Spleen (tissue), 11 donors: ENCODE data around the gene DPM3. TPM values are rescaled to one million over a fixed set of nuclear protein-coding genes. Genes with fewer than 3 reads are reported as not detected.
"Not testable (repeated sequence)": the region's sequence is repeated elsewhere in the genome, so short reads cannot be mapped to it uniquely, and the experiment has no call there.

Experiments
- DNase-seq: peaks from one replicate; pipeline ENCODE4 v3.0.0-alpha.2; 2020
- H3K27ac ChIP-seq, 8 donors: fragments of 200-600 bp; sonication (generic) in 7 of 8; 1 replicate in 4 of 8; 2 replicates in 4 of 8; pipeline versions ENCODE4 v1.5.0 to v1.8.0; 2016 to 2021; ENCODE audit warnings: inconsistent platforms in 4 of 8, mild to moderate bottlenecking in 4 of 8, moderate library complexity in 1 of 8
- H3K27me3 ChIP-seq, 7 donors: fragments of 200-600 bp; sonication (generic) in 6 of 7; replicated peaks in 1 of 7; 1 replicate in 4 of 7; 2 replicates in 3 of 7; pipeline versions ENCODE4 v1.5.0 to v1.8.0; 2016 to 2021; ENCODE audit warnings: inconsistent platforms in 3 of 7, mild to moderate bottlenecking in 1 of 7
- H3K36me3 ChIP-seq, 6 donors: fragments of 200-600 bp; sonication (generic) in 5 of 6; 1 replicate in 4 of 6; 2 replicates in 2 of 6; pipeline versions ENCODE4 v1.5.0 to v1.8.0; 2016 to 2021; ENCODE audit warnings: inconsistent platforms in 2 of 6
- H3K4me1 ChIP-seq, 6 donors: fragments of 200-600 bp; sonication (generic) in 5 of 6; 1 replicate in 3 of 6; 2 replicates in 3 of 6; pipeline versions ENCODE4 v1.5.0 to v1.8.0; 2016 to 2021; ENCODE audit warnings: inconsistent platforms in 3 of 6
- H3K4me3 ChIP-seq, 8 donors: fragments of 200-600 bp; sonication (generic) in 7 of 8; 1 replicate in 4 of 8; 2 replicates in 4 of 8; pipeline versions ENCODE4 v1.5.0 to v1.8.0; 2016 to 2021; ENCODE audit warnings: inconsistent platforms in 4 of 8, mild to moderate bottlenecking in 4 of 8, moderate library complexity in 2 of 8
- H3K9me3 ChIP-seq, 8 donors: fragments of 200-600 bp; sonication (generic) in 7 of 8; 1 replicate in 4 of 8; 2 replicates in 4 of 8; pipeline versions ENCODE4 v1.5.0 to v1.8.0; 2016 to 2021; ENCODE audit warnings: inconsistent platforms in 4 of 8
- CTCF ChIP-seq, 11 experiments: fragments of 200-600 bp in 7 of 11; fragments of 450-650 bp in 4 of 11; sonication (generic) in 4 of 11; IDR thresholded peaks in 8 of 11; conservative IDR thresholded peaks in 3 of 11; 1 replicate in 7 of 11; 2 replicates in 4 of 11; pipeline versions ENCODE4 v1.4.0 to v1.8.0; 2016 to 2021; ENCODE audit warnings: antibody characterized with exemption in 11 of 11, inconsistent platforms in 4 of 11, mild to moderate bottlenecking in 1 of 11
- POLR2A ChIP-seq, 3 donors: fragments of 450-650 bp; IDR thresholded peaks; one replicate each; pipeline ENCODE4 v1.5.1; 2017; ENCODE audit warnings: antibody characterized with exemption in 3 of 3, mild to moderate bottlenecking in 1 of 3
- POLR2AphosphoS5 ChIP-seq, 3 donors: sonication (generic); formaldehyde crosslinking; IDR thresholded peaks; one replicate each; pipeline ENCODE4 v1.5.1; 2017; ENCODE audit warnings: antibody characterized with exemption in 3 of 3
- WGBS, 5 donors: extraction: QIAGEN DNeasy Blood & Tissue Kit in 3 of 5; methylation state at CpG; one replicate each; pipeline versions ENCODE4 v1.1.5 to v1.1.7; 2013 to 2018; 5-methylcytosine and 5-hydroxymethylcytosine counted together
- intact Hi-C: fragments of 100-400 bp; cut with DNase I; formaldehyde crosslinking; loops from one replicate; pipeline ENCODE4 v1.15.0; 2023; ENCODE audit warnings: low total_unique reads
- polyA plus RNA-seq, 3 donors: library from polyadenylated mRNA; stranded (reverse); fragments of 200-250 nt; gene quantifications; one replicate each; pipeline ENCODE4 v1.2.1, GENCODE V29; 2013
- total RNA-seq, 7 donors: library from RNA; depleted of rRNA in 3 of 7; stranded (reverse); fragments of >200 nt in 3 of 7; fragmentation: NEBNext Ultra II Directional in 4 of 7; extraction: Animal tissue kit (Norgen Biotek cat#: 25700) in 4 of 7; gene quantifications; one replicate each; pipeline versions ENCODE4 v1.1.0 to v1.2.1, GENCODE V29; 2016 to 2021
- donor health status: healthy with polysubstance abuse.
- donor health status: DM: no; HTN: no; CAD: no; lungs with moderate emphysema.
- donor health status: DM: no; HTN: no; CAD: no.
- donor health status: Bipolar disorder and iron deficiency.
- donor health status: healthy.
- donor health status: DM: no; HTN: no; CAD: no.
- donor health status: DM: yes; HTN: yes; CAD: no.

DPM3 gene
- total and polyA plus RNA-seq, 10 donors: 25.0 to 262 (median 54.1) TPM

- DNase-seq: no peak
- no peak for TF ChIP-seq CTCF (IDR thresholded peaks at IDR 0.05 in 8 of 11, conservative IDR thresholded peaks at IDR 0.05 in 3 of 11)
- no peak for TF ChIP-seq POLR2A (IDR thresholded peaks at IDR 0.05)
- no peak for TF ChIP-seq POLR2AphosphoS5 (IDR thresholded peaks at IDR 0.05)
- Histone ChIP-seq H3K36me3 (no peaks in the 10 kb centered on the region), H3K4me3 (no peak overlapping the region), H3K9me3 (no peaks in the 10 kb centered on the region), H3K27ac (no peak overlapping the region), H3K4me1 (peaks cover 23 to 32% (median 30%) of the 10 kb centered on the region in 6 donors), H3K27me3 (peaks cover 0 to 47% (median 31%) of the 10 kb centered on the region in 7 donors)
- WGBS, 5 donors: 77 to 87% (median 81%) methylated on average over 4 of the region's 4 CpGs
- intact Hi-C loops: no loop called here
These were observed 16.5 kb downstream of the DPM3 start for GRCh38 chr1:155123801-155124200.

DNA sequence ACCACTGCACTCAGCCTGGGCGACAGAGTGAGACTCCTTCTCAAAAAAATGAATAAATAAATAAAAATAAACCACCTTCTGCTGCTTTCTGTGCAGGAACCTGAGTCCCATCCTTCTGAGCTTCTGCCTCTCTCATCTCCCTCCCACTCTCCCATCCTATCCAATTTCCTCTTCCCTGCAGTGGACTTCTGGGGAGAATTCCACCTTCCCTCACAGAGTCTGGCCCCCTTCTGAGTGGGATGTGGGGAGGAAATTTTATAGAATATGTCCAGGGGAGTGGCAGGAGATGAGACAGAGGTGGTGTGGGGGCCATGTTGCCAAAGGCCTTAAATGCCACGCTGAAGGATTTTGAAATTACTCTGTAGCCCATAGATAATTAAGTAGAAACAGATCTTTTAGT is 18.0 kb downstream of the DPM3 start:
- H3K9me3 ChIP-seq: no peaks in the 10 kb centered on the region
- H3K27me3 ChIP-seq: peaks cover 0 to 36% (median 16%) of the 10 kb centered on the region in 7 donors
- intact Hi-C loops: no loop called here
- TF ChIP-seq POLR2AphosphoS5 (IDR thresholded peaks at IDR 0.05) (no peak), POLR2A (IDR thresholded peaks at IDR 0.05) (no peak), CTCF (IDR thresholded peaks at IDR 0.05 in 8 of 11, conservative IDR thresholded peaks at IDR 0.05 in 3 of 11) (no peak)
- 66 to 95% (median 76%) methylated on average over 2 of the region's 2 CpGs for WGBS, 5 donors
- no peaks in the 10 kb centered on the region for H3K36me3 ChIP-seq
- no peak overlapping the region for H3K27ac ChIP-seq
- DNase-seq: no peak
- H3K4me3 ChIP-seq: no peak overlapping the region
- peaks cover 12 to 17% (median 15%) of the 10 kb centered on the region in 6 donors for H3K4me1 ChIP-seq

- no peaks in the 10 kb centered on the region for H3K9me3 ChIP-seq
- peaks cover 0 to 30% (median 5%) of the 10 kb centered on the region in 7 donors for H3K27me3 ChIP-seq
- TF ChIP-seq CTCF (IDR thresholded peaks at IDR 0.05 in 8 of 11, conservative IDR thresholded peaks at IDR 0.05 in 3 of 11): no peak
- no peak for TF ChIP-seq POLR2A (IDR thresholded peaks at IDR 0.05)
- TF ChIP-seq POLR2AphosphoS5 (IDR thresholded peaks at IDR 0.05): no peak
- H3K4me1 ChIP-seq: peaks cover 2 to 7% (median 5%) of the 10 kb centered on the region in 6 donors
- H3K4me3 ChIP-seq: no peak overlapping the region
- intact Hi-C loops: no loop called here
- WGBS, 5 donors: 84 to 98% (median 91%) methylated on average over 2 of the region's 2 CpGs
- DNase-seq: no peak
- no peaks in the 10 kb centered on the region for H3K36me3 ChIP-seq
- no peak overlapping the region for H3K27ac ChIP-seq
These were observed 19.1 kb downstream of the DPM3 start for GRCh38 chr1:155121249-155121648.

- H3K4me1 ChIP-seq: no peaks in the 10 kb centered on the region
- TF ChIP-seq POLR2AphosphoS5 (IDR thresholded peaks at IDR 0.05): no peak
- TF ChIP-seq POLR2A (IDR thresholded peaks at IDR 0.05): no peak
- TF ChIP-seq CTCF (IDR thresholded peaks at IDR 0.05 in 8 of 11, conservative IDR thresholded peaks at IDR 0.05 in 3 of 11): no peak
- H3K27me3 ChIP-seq: peaks cover 0 to 20% (median 0%) of the 10 kb centered on the region in 7 donors
- H3K27ac ChIP-seq: no peak overlapping the region
- no peaks in the 10 kb centered on the region for H3K36me3 ChIP-seq
- H3K9me3 ChIP-seq: no peaks in the 10 kb centered on the region
- 69 to 79% (median 74%) methylated on average over 6 of the region's 6 CpGs for WGBS, 5 donors
- no peak for DNase-seq
- H3K4me3 ChIP-seq: no peak overlapping the region
- intact Hi-C loops: no loop called here
These were observed 20.1 kb downstream of the DPM3 start for GRCh38 chr1:155120253-155120652.

DNA sequence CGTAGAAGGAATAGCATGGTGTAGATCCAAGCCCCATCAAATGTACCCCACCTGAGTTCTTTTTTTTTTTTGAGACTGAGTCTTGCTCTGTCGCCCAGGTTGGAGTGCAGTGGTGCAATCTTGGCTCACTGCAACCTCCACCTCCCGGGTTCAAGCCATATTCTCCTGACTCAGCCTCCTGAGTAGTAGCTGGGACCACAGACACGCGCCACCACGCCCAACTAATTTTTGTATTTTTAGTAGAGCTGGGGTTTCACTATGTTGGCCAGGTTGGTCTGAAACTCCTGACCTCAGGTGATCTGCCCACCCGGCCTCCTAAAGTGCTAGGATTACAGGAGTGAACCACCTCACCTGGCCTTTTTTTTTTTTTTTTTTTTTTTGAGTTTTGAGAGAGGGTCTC is 22.2 kb downstream of the DPM3 start:
- H3K4me1 ChIP-seq, DNase-seq, H3K36me3 ChIP-seq, H3K27me3 ChIP-seq, H3K4me3 ChIP-seq, intact Hi-C loops, H3K27ac ChIP-seq, H3K9me3 ChIP-seq: not testable (repeated sequence)
- 88 to 95% (median 91%) methylated on average over 7 of the region's 7 CpGs for WGBS, 5 donors
